NT2/D1 (cell line): Measurements from ENCODE around the gene NIPBL.
A peak's percentile ranks its signal among the peaks of the same experiment; 100 is the strongest.

Source experiments
- DNase-seq: peaks from one replicate; pipeline ENCODE4 v3.0.0-alpha.2; 2011; ENCODE audit warnings: low read depth, low spot score
- H3K27me3 ChIP-seq: 2 replicates; pipeline ENCODE4 v1.6.0; 2011; ENCODE audit warnings: mild to moderate bottlenecking; ENCODE audit not compliant: insufficient read length, insufficient read depth
- H3K36me3 ChIP-seq: 2 replicates; pipeline ENCODE4 v1.6.1; 2011; ENCODE audit warnings: mild to moderate bottlenecking, low read length, mixed read lengths; ENCODE audit not compliant: insufficient read depth, insufficient read length
- H3K4me1 ChIP-seq: 2 replicates; pipeline ENCODE4 v1.5.1; 2011; ENCODE audit not compliant: insufficient read depth, insufficient read length
- H3K4me3 ChIP-seq: 2 replicates; pipeline ENCODE4 v1.5.1; 2011; ENCODE audit warnings: low read depth; ENCODE audit not compliant: insufficient read length
- H3K9ac ChIP-seq: 2 replicates; pipeline ENCODE4 v1.6.0; 2011; ENCODE audit warnings: low read depth; ENCODE audit not compliant: insufficient read length
- H3K9me3 ChIP-seq: 2 replicates; pipeline ENCODE4 v1.5.1; 2011; ENCODE audit warnings: mild to moderate bottlenecking, low read length; ENCODE audit not compliant: insufficient read depth
- SUZ12 ChIP-seq: IDR thresholded peaks from 2 replicates; pipeline ENCODE4 v1.6.1; 2011; ENCODE audit not compliant: insufficient read length, insufficient read depth; ENCODE audit errors: extremely low read depth
- YY1 ChIP-seq: IDR thresholded peaks from 2 replicates; pipeline ENCODE4 v1.6.1; 2011; ENCODE audit not compliant: insufficient read length, insufficient read depth
- ZNF274 ChIP-seq: IDR thresholded peaks from 2 replicates; pipeline ENCODE4 v1.6.1; 2011; ENCODE audit warnings: mild to moderate bottlenecking, low read depth, low read length

The NIPBL gene

GRCh38 chr5:37054391-37054790 lies 177.8 kb downstream of the NIPBL start:
- Histone ChIP-seq H3K9ac (no peak overlapping the region), H3K4me1 (no peaks in the 10 kb centered on the region), H3K4me3 (no peak overlapping the region), H3K36me3 (peaks cover 13% of the 10 kb centered on the region), H3K9me3 (no peaks in the 10 kb centered on the region), H3K27me3 (no peaks in the 10 kb centered on the region)
- TF ChIP-seq ZNF274 (no peak), SUZ12 (no peak), YY1 (no peak)
- DNase-seq, result peak; percentile 6

- no peaks in the 10 kb centered on the region for H3K4me1 ChIP-seq
- TF ChIP-seq YY1 (no peak), SUZ12 (no peak), ZNF274 (no peak)
Observed at GRCh38 chr5:37055383-37055990, 178.9 kb downstream of the NIPBL start.

GRCh38 chr5:37056762-37057161 lies 180.2 kb downstream of the NIPBL start:
- DNase-seq, result no peak
- no peak overlapping the region for H3K9ac ChIP-seq
- H3K36me3 ChIP-seq, result peaks cover 15% of the 10 kb centered on the region
- H3K4me1 ChIP-seq, result no peaks in the 10 kb centered on the region
- no peak for TF ChIP-seq YY1
- no peak for TF ChIP-seq SUZ12
- TF ChIP-seq ZNF274, result no peak
- no peak overlapping the region for H3K4me3 ChIP-seq
- H3K9me3 ChIP-seq, result no peaks in the 10 kb centered on the region
- no peaks in the 10 kb centered on the region for H3K27me3 ChIP-seq

More at GRCh38 chr5:37055383-37055990, 178.9 kb downstream of the NIPBL start:
- H3K36me3 ChIP-seq, result peaks cover 10% of the 10 kb centered on the region
- no peak for DNase-seq
- no peak overlapping the region for H3K9ac ChIP-seq
- H3K4me3 ChIP-seq, result no peak overlapping the region
- H3K9me3 ChIP-seq, result no peaks in the 10 kb centered on the region
- no peaks in the 10 kb centered on the region for H3K27me3 ChIP-seq

- no peak for DNase-seq
- peaks cover 25% of the 10 kb centered on the region for H3K36me3 ChIP-seq
- H3K9me3 ChIP-seq, result no peaks in the 10 kb centered on the region
- no peaks in the 10 kb centered on the region for H3K27me3 ChIP-seq
- H3K9ac ChIP-seq, result no peak overlapping the region
- TF ChIP-seq ZNF274 (no peak), SUZ12 (no peak), YY1 (no peak)
- no peaks in the 10 kb centered on the region for H3K4me1 ChIP-seq
- no peak overlapping the region for H3K4me3 ChIP-seq
Observed at GRCh38 chr5:37060030-37060429, 183.5 kb downstream of the NIPBL start.

- H3K27me3 ChIP-seq, result no peaks in the 10 kb centered on the region
- H3K9me3 ChIP-seq, result no peaks in the 10 kb centered on the region
- no peak for DNase-seq
- no peak overlapping the region for H3K9ac ChIP-seq
- TF ChIP-seq SUZ12 (no peak), ZNF274 (no peak), YY1 (no peak)
- no peak overlapping the region for H3K4me3 ChIP-seq
- H3K36me3 ChIP-seq, result peaks cover 28% of the 10 kb centered on the region
- H3K4me1 ChIP-seq, result no peaks in the 10 kb centered on the region
Observed at GRCh38 chr5:37063739-37064138, 187.2 kb downstream of the NIPBL start.

GRCh38 chr5:37064442-37064841 lies 187.9 kb downstream of the NIPBL start:
- H3K27me3 ChIP-seq, result no peaks in the 10 kb centered on the region
- DNase-seq, result no peak
- no peaks in the 10 kb centered on the region for H3K4me1 ChIP-seq
- no peaks in the 10 kb centered on the region for H3K9me3 ChIP-seq
- H3K9ac ChIP-seq, result no peak overlapping the region
- TF ChIP-seq SUZ12, result no peak
- no peak for TF ChIP-seq YY1
- no peak for TF ChIP-seq ZNF274
- H3K4me3 ChIP-seq, result no peak overlapping the region
- H3K36me3 ChIP-seq, result peaks cover 24% of the 10 kb centered on the region

GRCh38 chr5:37071487-37071886 lies 194.9 kb downstream of the NIPBL start:
- H3K9me3 ChIP-seq, result no peaks in the 10 kb centered on the region
- no peak overlapping the region for H3K9ac ChIP-seq
- H3K36me3 ChIP-seq, result no peaks in the 10 kb centered on the region
- H3K4me1 ChIP-seq, result no peaks in the 10 kb centered on the region
- H3K27me3 ChIP-seq, result no peaks in the 10 kb centered on the region
- no peak for DNase-seq
- TF ChIP-seq ZNF274 (no peak), SUZ12 (no peak), YY1 (no peak)
- no peak overlapping the region for H3K4me3 ChIP-seq

GRCh38 chr5:37071901-37072581 lies 195.5 kb downstream of the NIPBL start:
- no peak overlapping the region for H3K4me3 ChIP-seq
- H3K4me1 ChIP-seq, result no peaks in the 10 kb centered on the region
- TF ChIP-seq YY1 (no peak), SUZ12 (no peak)
- no peaks in the 10 kb centered on the region for H3K36me3 ChIP-seq
- H3K9ac ChIP-seq, result no peak overlapping the region
- no peaks in the 10 kb centered on the region for H3K27me3 ChIP-seq
- no peaks in the 10 kb centered on the region for H3K9me3 ChIP-seq
- no peak for DNase-seq
